ENCODE results near the gene PIP5K1C. TPM values are rescaled to one million over a fixed set of nuclear protein-coding genes. Genes with fewer than 3 reads are reported as not detected.
"Not testable (repeated sequence)": the region's sequence is repeated elsewhere in the genome, so short reads cannot be mapped to it uniquely, and the experiment has no call there.

Gene PIP5K1C
- total RNA-seq, 6 experiments from 2014 or later = 5.3 to 9.8 (median 7.6) TPM

DNA sequence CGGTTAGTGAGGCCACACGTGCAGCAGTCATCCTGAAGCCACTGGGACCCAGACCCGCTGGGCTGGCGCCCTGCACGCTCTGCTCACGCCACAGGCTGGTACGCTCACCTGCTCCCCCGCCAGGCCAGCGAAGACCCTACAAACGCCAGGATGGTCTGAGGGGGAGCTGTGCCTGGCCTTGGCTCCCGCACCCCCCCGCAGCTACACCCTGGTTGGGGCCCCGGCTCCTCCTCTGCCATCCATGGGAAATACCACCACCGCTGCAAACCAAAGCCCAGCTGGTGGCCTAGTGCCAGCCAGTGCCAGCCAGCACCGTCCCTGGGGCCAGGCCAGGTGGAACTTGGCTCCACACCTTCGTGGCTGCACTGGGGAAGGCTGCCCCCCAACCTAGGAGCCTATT is 50.4 kb downstream of the PIP5K1C start:
- ATAC-seq = peak in 3 of 4 donors; percentile 10 to 55 (median 29)
- Histone ChIP-seq H3K27ac (no peak overlapping the region), H3K36me3 (no peaks in the 10 kb centered on the region), H3K4me3 (no peak overlapping the region), H3K27me3 (no peaks in the 10 kb centered on the region), H3K4me1 (peaks cover 0 to 6% (median 3%) of the 10 kb centered on the region in 4 donors), H3K9me3 (no peaks in the 10 kb centered on the region)
- TF ChIP-seq, protein P1, sequence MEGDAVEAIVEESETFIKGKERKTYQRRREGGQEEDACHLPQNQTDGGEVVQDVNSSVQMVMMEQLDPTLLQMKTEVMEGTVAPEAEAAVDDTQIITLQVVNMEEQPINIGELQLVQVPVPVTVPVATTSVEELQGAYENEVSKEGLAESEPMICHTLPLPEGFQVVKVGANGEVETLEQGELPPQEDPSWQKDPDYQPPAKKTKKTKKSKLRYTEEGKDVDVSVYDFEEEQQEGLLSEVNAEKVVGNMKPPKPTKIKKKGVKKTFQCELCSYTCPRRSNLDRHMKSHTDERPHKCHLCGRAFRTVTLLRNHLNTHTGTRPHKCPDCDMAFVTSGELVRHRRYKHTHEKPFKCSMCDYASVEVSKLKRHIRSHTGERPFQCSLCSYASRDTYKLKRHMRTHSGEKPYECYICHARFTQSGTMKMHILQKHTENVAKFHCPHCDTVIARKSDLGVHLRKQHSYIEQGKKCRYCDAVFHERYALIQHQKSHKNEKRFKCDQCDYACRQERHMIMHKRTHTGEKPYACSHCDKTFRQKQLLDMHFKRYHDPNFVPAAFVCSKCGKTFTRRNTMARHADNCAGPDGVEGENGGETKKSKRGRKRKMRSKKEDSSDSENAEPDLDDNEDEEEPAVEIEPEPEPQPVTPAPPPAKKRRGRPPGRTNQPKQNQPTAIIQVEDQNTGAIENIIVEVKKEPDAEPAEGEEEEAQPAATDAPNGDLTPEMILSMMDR (IDR thresholded peaks at IDR 0.05) = no peak
- no peak for TF ChIP-seq POLR2A (IDR thresholded peaks at IDR 0.05)
- intact Hi-C loops (cut with DNase I) = no loop called here
- DNase-seq = no peak
- no CpG with 5 or more reads among the region's 16 CpGs for WGBS (ENCODE audit: insufficient coverage, low coverage, low lambda C conversion rate, missing lambda C conversion rate)

DNA sequence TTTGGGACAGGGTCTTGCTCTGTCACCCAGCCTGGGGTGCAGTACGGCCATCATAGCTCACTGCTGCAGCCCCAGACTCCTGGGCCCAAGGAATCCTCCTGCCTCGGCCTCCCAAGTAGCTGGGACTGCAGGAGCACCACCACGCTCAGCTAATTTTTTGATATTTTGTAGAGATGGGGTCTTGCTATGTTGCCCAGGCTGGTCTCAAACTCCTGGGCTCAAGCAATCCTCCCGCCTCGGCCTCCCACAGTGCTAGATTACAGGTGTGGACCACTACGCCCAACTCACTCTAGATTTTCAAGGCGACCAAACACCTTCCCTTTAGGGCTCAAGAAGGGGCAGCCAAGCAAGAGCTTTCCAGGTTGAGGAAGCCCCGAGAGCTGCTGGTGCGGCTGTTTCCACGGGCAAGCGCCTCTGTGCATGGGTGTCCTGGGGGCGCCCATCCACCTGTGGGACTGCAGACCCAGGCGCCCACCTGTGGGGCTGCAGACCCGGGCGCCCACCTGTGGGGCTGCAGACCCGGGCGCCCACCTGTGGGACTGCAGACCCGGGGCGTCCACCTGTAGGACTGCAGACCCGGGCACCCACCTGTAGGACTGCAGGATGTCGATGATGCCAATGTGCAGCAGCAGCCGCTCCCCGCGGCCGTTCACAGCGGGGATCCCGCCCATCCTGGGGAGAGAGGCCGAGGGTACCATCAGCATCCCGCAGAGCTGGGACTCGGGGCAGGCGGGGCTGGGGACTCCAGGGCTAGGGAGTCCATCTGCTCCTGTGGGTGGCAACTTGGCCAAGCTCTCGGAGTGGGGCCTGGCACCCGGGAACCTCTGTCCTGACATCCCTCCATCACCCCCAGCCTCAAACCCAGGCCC is 52.0 kb downstream of the PIP5K1C start:
- no peak overlapping the region for H3K27ac ChIP-seq
- 88% methylated on average over 7 of the region's 33 CpGs for WGBS (ENCODE audit: insufficient coverage, low coverage, low lambda C conversion rate, missing lambda C conversion rate)
- no peaks in the 10 kb centered on the region for H3K27me3 ChIP-seq
- ATAC-seq = no peak
- peaks cover 0 to 12% (median 5%) of the 10 kb centered on the region in 4 donors for H3K4me1 ChIP-seq
- TF ChIP-seq, protein P1 (IDR thresholded peaks at IDR 0.05) = no peak
- TF ChIP-seq POLR2A (IDR thresholded peaks at IDR 0.05) = no peak
- intact Hi-C loops (cut with DNase I) = no loop called here
- H3K9me3 ChIP-seq = no peaks in the 10 kb centered on the region
- no peak overlapping the region for H3K4me3 ChIP-seq
- no peaks in the 10 kb centered on the region for H3K36me3 ChIP-seq
- DNase-seq = no peak

DNA sequence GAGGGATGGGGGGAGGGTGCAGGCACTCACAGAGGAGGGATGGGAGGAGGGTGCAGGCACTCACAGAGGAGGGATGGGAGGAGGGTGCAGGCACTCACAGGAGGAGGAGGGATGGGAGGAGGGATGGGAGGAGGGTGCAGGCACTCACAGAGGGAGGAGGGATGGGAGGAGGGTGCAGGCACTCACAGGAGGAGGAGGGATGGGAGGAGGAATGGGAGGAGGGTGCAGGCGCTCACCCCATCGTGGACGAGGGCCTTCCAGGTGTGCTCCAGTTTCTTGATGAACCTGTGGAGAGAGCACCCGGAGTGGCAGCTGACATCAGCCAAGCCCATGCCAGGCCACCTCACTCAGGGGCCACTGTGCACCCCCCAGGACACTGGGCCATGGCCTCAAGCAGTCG is 53.2 kb downstream of the PIP5K1C start:
- peaks cover 0 to 12% (median 5%) of the 10 kb centered on the region in 4 donors for H3K4me1 ChIP-seq
- H3K9me3 ChIP-seq; H3K36me3 ChIP-seq; intact Hi-C loops (cut with DNase I); H3K27me3 ChIP-seq; ATAC-seq; H3K4me3 ChIP-seq; DNase-seq; H3K27ac ChIP-seq: not testable (repeated sequence)
- WGBS (ENCODE audit: insufficient coverage, low coverage, low lambda C conversion rate, missing lambda C conversion rate) = no CpG with 5 or more reads among the region's 5 CpGs

DNA sequence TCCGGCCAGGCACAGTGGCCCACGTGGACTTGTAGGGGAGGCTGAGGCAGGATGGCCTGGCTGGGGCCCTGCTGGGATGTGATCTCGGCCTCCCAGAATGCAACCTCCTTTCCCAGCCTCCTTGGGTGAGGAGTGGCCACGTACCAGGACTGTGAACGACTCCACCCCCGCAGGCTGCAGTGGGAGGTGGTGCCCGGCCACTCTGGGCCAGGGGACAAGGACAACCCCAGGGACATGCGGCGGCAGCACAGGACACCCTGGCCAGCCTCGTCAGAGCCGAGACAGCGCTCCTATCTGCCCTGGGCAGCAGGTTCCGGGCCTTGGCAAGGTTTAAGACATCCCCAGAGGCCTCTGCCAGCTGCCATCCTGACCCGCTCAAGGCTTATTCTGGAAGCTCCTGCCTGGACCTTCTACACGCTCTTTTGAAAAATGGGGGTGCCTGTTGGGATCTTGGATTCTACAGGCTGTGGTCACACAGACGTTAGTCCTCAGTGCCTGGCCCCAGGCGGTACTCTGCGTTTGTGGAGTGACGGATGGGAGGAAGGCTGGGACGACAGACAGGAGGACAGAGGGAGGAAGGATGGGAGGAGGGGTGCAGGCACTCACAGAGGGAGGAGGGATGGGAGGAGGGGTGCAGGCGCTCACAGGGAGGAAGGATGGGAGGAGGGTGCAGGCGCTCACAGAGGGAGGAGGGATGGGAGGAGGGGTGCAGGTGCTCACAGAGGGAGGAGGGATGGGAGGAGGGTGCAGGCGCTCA is 53.8 kb downstream of the PIP5K1C start:
- no peaks in the 10 kb centered on the region for H3K27me3 ChIP-seq
- no peak for DNase-seq
- intact Hi-C loops (cut with DNase I) = no loop called here
- no peaks in the 10 kb centered on the region for H3K36me3 ChIP-seq
- H3K4me1 ChIP-seq = peaks cover 0 to 12% (median 5%) of the 10 kb centered on the region in 4 donors
- WGBS (ENCODE audit: insufficient coverage, low coverage, low lambda C conversion rate, missing lambda C conversion rate) = 86% methylated on average over 9 of the region's 23 CpGs
- no peaks in the 10 kb centered on the region for H3K9me3 ChIP-seq
- H3K27ac ChIP-seq = no peak overlapping the region
- H3K4me3 ChIP-seq = no peak overlapping the region
- TF ChIP-seq, protein P1 (IDR thresholded peaks at IDR 0.05) = no peak
- TF ChIP-seq POLR2A (IDR thresholded peaks at IDR 0.05) = no peak
- ATAC-seq = no peak

DNA sequence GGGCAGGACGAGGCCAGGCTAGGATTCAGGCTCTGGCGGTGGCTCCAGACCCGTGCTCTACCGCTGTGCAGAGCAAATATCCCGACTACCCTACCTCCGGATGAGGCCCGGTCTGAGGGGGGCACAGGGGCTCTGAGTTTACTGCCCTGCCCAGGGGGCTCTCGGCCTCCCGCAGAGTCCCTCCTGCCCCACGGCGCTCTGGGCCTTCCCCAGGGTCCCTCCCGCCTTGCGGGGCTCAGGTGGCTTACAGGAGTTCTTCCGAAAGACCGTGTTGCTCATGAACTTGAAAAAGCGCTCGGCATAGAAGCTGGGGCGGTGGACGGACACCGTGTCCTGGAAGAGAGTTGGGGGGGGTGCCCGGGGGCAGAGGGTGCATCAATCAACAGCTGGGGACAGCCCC is 54.5 kb downstream of the PIP5K1C start:
- H3K27ac ChIP-seq = no peak overlapping the region
- H3K27me3 ChIP-seq = no peaks in the 10 kb centered on the region
- H3K4me1 ChIP-seq = peaks cover 0 to 12% (median 5%) of the 10 kb centered on the region in 4 donors
- WGBS (ENCODE audit: insufficient coverage, low coverage, low lambda C conversion rate, missing lambda C conversion rate) = 97% methylated on average over 6 of the region's 21 CpGs
- H3K4me3 ChIP-seq = no peak overlapping the region
- TF ChIP-seq, protein P1 (IDR thresholded peaks at IDR 0.05) = no peak
- TF ChIP-seq POLR2A (IDR thresholded peaks at IDR 0.05) = no peak
- H3K36me3 ChIP-seq = no peaks in the 10 kb centered on the region
- ATAC-seq = no peak
- intact Hi-C loops (cut with DNase I) = no loop called here
- no peak for DNase-seq
- no peaks in the 10 kb centered on the region for H3K9me3 ChIP-seq
